Calu3 (cell line): ENCODE data around the gene EMC9. TPM values are rescaled to one million over a fixed set of nuclear protein-coding genes. Genes with fewer than 3 reads are reported as not detected.

ENCODE experiments used
- BruUV-seq: library from RNA; stranded (reverse); fragments of 400-500 nt; replicated peaks from 2 replicates; lab custom pipeline; 2021; lab: Mats Ljungman, UMichigan
- CTCF ChIA-PET: fragments of 300-600 bp; sonication (Branson Sonifier 250); formaldehyde crosslinking; loops from one replicate; lab custom pipeline; 2022; ENCODE audit warnings: antibody characterized with exemption; lab: Charles Lee
- DNase-seq: peaks from one replicate; pipeline ENCODE4 v3.0.0; 2022
- H3K27ac Mint-ChIP-seq: one replicate; pipeline ENCODE4 v1.8.0; 2022; ENCODE audit warnings: mixed read lengths; ENCODE audit not compliant: unreplicated experiment
- H3K27me3 Mint-ChIP-seq: one replicate; pipeline ENCODE4 v1.8.0; 2022; ENCODE audit warnings: mixed read lengths; ENCODE audit not compliant: unreplicated experiment
- H3K36me3 Mint-ChIP-seq: one replicate; pipeline ENCODE4 v1.8.0; 2022; ENCODE audit warnings: mild to moderate bottlenecking, moderate library complexity, mixed read lengths; ENCODE audit not compliant: insufficient read depth, unreplicated experiment
- H3K4me1 Mint-ChIP-seq: one replicate; pipeline ENCODE4 v1.8.0; 2022; ENCODE audit warnings: mild to moderate bottlenecking, low read depth, mixed read lengths; ENCODE audit not compliant: unreplicated experiment
- H3K4me3 Mint-ChIP-seq: one replicate; pipeline ENCODE4 v1.8.0; 2022; ENCODE audit warnings: mild to moderate bottlenecking, low read depth, moderate library complexity, mixed read lengths; ENCODE audit not compliant: unreplicated experiment
- H3K9me3 Mint-ChIP-seq: one replicate; pipeline ENCODE4 v1.8.0; 2022; ENCODE audit warnings: low read depth, mixed read lengths; ENCODE audit not compliant: unreplicated experiment
- CTCF ChIP-seq: fragments of 200-600 bp; IDR thresholded peaks from one replicate; pipeline ENCODE4 v1.8.0; 2022; ENCODE audit warnings: antibody characterized with exemption; ENCODE audit not compliant: unreplicated experiment
- intact Hi-C: fragments of 100-400 bp; cut with micrococcal nuclease; formaldehyde crosslinking; loops from one replicate; pipeline ENCODE4 v1.10.0; 2022; ENCODE audit not compliant: unreplicated experiment
- total RNA-seq: library from RNA; stranded (reverse); gene quantifications from 2 replicates; pipeline ENCODE4 v1.2.3, GENCODE V29; 2022

Gene EMC9
- total RNA-seq, 1 experiment from 2014 or later = 38.0 TPM

DNA sequence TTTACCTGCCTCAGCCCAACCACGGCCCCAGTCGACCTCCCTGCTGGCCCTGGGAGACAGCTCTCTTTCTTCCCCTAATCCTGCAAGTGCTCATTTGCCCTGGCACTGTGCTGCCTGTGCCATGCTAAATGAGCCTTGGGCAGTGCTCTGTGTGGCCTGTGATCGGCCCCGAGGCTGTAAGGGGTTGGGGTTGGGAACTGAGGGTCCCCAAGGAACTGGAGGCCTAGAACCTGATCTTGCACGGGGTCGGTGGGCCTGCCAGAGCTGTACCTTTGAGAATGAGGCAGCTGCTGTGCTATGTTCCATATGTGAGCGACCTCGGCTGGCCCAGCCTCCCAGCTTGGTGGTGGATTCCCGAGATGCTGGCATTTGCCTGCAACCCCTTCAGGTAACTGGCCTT, 8.7 kb upstream of the EMC9 start:
- Mint-ChIP-seq H3K4me3 (no peak overlapping the region), H3K4me1 (peaks cover 26% of the 10 kb centered on the region), H3K9me3 (no peaks in the 10 kb centered on the region), H3K27ac (no peak overlapping the region), H3K27me3 (no peaks in the 10 kb centered on the region), H3K36me3 (peaks cover 49% of the 10 kb centered on the region)
- no peak for DNase-seq
- BruUV-seq = no TSS peak
- TF ChIP-seq CTCF = no peak
- intact Hi-C loops = no loop called here
- CTCF ChIA-PET = no interaction called here

- CTCF ChIA-PET = no interaction called here
- Mint-ChIP-seq H3K4me1 (peaks cover 29% of the 10 kb centered on the region), H3K27me3 (no peaks in the 10 kb centered on the region), H3K4me3 (no peak overlapping the region), H3K27ac (no peak overlapping the region), H3K36me3 (peaks cover 51% of the 10 kb centered on the region), H3K9me3 (no peaks in the 10 kb centered on the region)
- no peak for DNase-seq
- intact Hi-C loops = no loop called here
- BruUV-seq = no TSS peak
- TF ChIP-seq CTCF = no peak
Measured at GRCh38 chr14:24149302-24149969, 8.0 kb upstream of the EMC9 start.

- TF ChIP-seq CTCF = no peak
- Mint-ChIP-seq H3K4me1 (peaks cover 35% of the 10 kb centered on the region), H3K4me3 (peak overlapping the region; percentile 89), H3K36me3 (peaks cover 51% of the 10 kb centered on the region), H3K27ac (no peak overlapping the region), H3K27me3 (no peaks in the 10 kb centered on the region), H3K9me3 (no peaks in the 10 kb centered on the region)
- no peak for DNase-seq
- intact Hi-C loops = loop anchor here (2.0 kb wide), 1 partner anchor 13 kb away; the partner anchor contains the start of gene IRF9
- CTCF ChIA-PET = interaction anchor here (1.1 to 2.9 kb wide), 4 partner anchors 12 to 48 kb away, joined by 3 to 24 read pairs (median 10); partner anchors contain the start of genes DCAF11, IRF9, NRL and TM9SF1
- BruUV-seq = TSS peak; percentile 58
Measured at GRCh38 chr14:24147761-24148428, 6.5 kb upstream of the EMC9 start.

- H3K4me3 Mint-ChIP-seq = peak within 1 kb of the TSS; percentile 89
- H3K36me3 Mint-ChIP-seq = peaks cover 50% of the 10 kb centered on the region
- intact Hi-C loops = loop anchor here (2.0 kb wide), 1 partner anchor 14 kb away; the partner anchor contains the start of gene IRF9
- BruUV-seq = no TSS peak
- no peaks in the 10 kb centered on the region for H3K27me3 Mint-ChIP-seq
- no peaks in the 10 kb centered on the region for H3K9me3 Mint-ChIP-seq
- CTCF ChIA-PET = interaction anchor here (0.6 to 2.9 kb wide), 12 partner anchors 8 to 668 kb away, joined by 3 to 24 read pairs (median 4); partner anchors contain the start of genes DCAF11, DHRS1, IRF9 and NOP9
- peak; percentile 96 for DNase-seq
- H3K27ac Mint-ChIP-seq = peak within 1 kb of the TSS; percentile 77
- TF ChIP-seq CTCF = no peak
- peaks cover 35% of the 10 kb centered on the region for H3K4me1 Mint-ChIP-seq
Measured at GRCh38 chr14:24146978-24147760, 5.8 kb upstream of the EMC9 start, which contains the start of gene RNF31. Gene RNF31 (plus strand): TSS chr14:24147498. CDS start chr14:24147699, 201 bp downstream.
